Uterus (tissue), 2 donors: ENCODE data around the gene PIAS2.

Experiments used
- POLR2A ChIP-seq, 2 donors: fragments of 450-650 bp; IDR thresholded peaks; one replicate each; pipeline ENCODE4 v1.6.1; 2016; ENCODE audit warnings: antibody characterized with exemption in 2 of 2, mild to moderate bottlenecking in 1 of 2, moderate library complexity in 1 of 2
- TF ChIP-seq, protein P1 (sequence below), 4 experiments: fragments of 200-600 bp in 2 of 4; fragments of 450-650 bp in 2 of 4; sonication (generic) in 2 of 4; IDR thresholded peaks; one replicate each; pipeline ENCODE4 v1.5.1; 2016 to 2019; ENCODE audit warnings: antibody characterized with exemption in 4 of 4, mild to moderate bottlenecking in 2 of 4, moderate library complexity in 1 of 4

DNA sequence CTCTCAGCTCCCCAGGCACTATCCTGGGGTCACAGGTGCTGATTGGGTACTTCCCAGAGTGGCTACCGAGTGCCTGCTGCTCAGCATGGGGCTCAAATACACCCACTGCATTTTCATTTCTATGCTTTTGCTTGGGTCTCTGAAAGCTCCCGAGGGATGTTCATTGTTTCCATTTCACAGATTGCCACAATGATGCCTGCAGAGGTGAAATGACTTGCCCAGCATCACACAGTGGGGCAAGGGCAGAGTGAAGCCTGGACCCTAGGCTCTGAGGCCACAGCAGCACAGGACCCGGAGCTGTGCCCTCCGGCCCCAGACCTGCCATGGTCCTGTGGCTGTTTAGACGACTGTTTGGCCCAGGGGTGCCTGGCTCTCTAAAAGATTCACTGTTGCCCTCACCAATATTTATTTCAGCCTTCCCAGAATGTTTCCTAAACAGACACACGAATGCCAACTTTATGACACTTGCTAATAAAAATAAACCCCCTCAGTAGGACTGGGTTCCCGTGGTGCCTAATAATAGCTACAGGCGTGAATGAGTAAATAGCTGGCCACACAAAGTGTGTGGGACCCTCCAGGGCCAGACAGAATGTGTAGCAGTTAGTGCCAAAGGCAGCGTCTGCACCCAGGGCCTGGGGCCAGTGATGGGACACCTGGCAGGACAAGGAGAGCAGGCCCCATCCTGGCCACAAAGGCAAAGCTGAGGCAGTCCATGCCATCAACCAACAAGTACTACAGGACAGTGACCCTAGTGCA, 149.0 kb downstream of the PIAS2 start:
- TF ChIP-seq, protein P1, sequence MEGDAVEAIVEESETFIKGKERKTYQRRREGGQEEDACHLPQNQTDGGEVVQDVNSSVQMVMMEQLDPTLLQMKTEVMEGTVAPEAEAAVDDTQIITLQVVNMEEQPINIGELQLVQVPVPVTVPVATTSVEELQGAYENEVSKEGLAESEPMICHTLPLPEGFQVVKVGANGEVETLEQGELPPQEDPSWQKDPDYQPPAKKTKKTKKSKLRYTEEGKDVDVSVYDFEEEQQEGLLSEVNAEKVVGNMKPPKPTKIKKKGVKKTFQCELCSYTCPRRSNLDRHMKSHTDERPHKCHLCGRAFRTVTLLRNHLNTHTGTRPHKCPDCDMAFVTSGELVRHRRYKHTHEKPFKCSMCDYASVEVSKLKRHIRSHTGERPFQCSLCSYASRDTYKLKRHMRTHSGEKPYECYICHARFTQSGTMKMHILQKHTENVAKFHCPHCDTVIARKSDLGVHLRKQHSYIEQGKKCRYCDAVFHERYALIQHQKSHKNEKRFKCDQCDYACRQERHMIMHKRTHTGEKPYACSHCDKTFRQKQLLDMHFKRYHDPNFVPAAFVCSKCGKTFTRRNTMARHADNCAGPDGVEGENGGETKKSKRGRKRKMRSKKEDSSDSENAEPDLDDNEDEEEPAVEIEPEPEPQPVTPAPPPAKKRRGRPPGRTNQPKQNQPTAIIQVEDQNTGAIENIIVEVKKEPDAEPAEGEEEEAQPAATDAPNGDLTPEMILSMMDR (IDR thresholded peaks at IDR 0.05): no peak
- TF ChIP-seq POLR2A (IDR thresholded peaks at IDR 0.05): no peak
